MM.1S (cell line): ENCODE results near the gene NCAM2.

Source experiments
- DNase-seq: peaks from one replicate; pipeline ENCODE4 v3.0.0-alpha.2; 2015
- H2AFZ ChIP-seq: fragments of 300-600 bp; sonication (generic); 2 replicates; pipeline ENCODE4 v1.6.0; 2016; ENCODE audit warnings: antibody characterized with exemption, low read length
- H3F3A ChIP-seq: fragments of 300-600 bp; sonication (generic); 2 replicates; pipeline ENCODE4 v1.6.1; 2016; ENCODE audit warnings: mild to moderate bottlenecking, antibody characterized with exemption, low read length, moderate library complexity, mixed read lengths; ENCODE audit not compliant: insufficient read depth
- H3K27ac ChIP-seq: fragments of 300-600 bp; sonication (generic); 2 replicates; pipeline ENCODE4 v1.5.1; 2016; ENCODE audit warnings: mild to moderate bottlenecking, low read length
- H3K27me3 ChIP-seq: fragments of 300-600 bp; sonication (generic); replicated peaks from 2 replicates; pipeline ENCODE4 v1.6.0; 2016; ENCODE audit warnings: low read length; ENCODE audit not compliant: insufficient read depth
- H3K36me3 ChIP-seq: fragments of 300-600 bp; sonication (generic); replicated peaks from 2 replicates; pipeline ENCODE4 v1.6.1; 2016; ENCODE audit warnings: mild to moderate bottlenecking, low read length, mixed read lengths; ENCODE audit not compliant: insufficient read depth
- H3K4me1 ChIP-seq: fragments of 300-600 bp; sonication (generic); 2 replicates; pipeline ENCODE4 v1.6.1; 2016; ENCODE audit warnings: low read length, mixed read lengths
- H3K4me2 ChIP-seq: fragments of 300-600 bp; sonication (generic); 2 replicates; pipeline ENCODE4 v1.6.0; 2016; ENCODE audit warnings: low read depth, low read length
- H3K4me3 ChIP-seq: fragments of 300-600 bp; sonication (generic); 2 replicates; pipeline ENCODE4 v1.5.1; 2016; ENCODE audit warnings: low read length, mixed read lengths
- H3K79me2 ChIP-seq: fragments of 300-600 bp; sonication (generic); 2 replicates; pipeline ENCODE4 v1.6.1; 2016; ENCODE audit warnings: mixed run types, low read length, mixed read lengths
- H3K9ac ChIP-seq: fragments of 300-600 bp; sonication (generic); 2 replicates; pipeline ENCODE4 v1.6.1; 2016; ENCODE audit warnings: low read length, mixed read lengths
- H3K9me2 ChIP-seq: fragments of 300-600 bp; sonication (generic); replicated peaks from 2 replicates; pipeline ENCODE4 v1.6.1; 2016; ENCODE audit warnings: mild to moderate bottlenecking, low read length, mixed read lengths; ENCODE audit not compliant: insufficient read depth
- H3K9me3 ChIP-seq: fragments of 300-600 bp; sonication (generic); replicated peaks from 2 replicates; pipeline ENCODE4 v1.6.1; 2016; ENCODE audit warnings: mild to moderate bottlenecking, low read length, mixed read lengths; ENCODE audit not compliant: insufficient read depth
- H4K20me1 ChIP-seq: fragments of 300-600 bp; sonication (generic); 2 replicates; pipeline ENCODE4 v1.6.1; 2016; ENCODE audit warnings: mild to moderate bottlenecking, low read length, moderate library complexity, mixed read lengths; ENCODE audit not compliant: insufficient read depth
- CTCF ChIP-seq: fragments of 300-600 bp; sonication (generic); IDR thresholded peaks from 2 replicates; pipeline ENCODE4 v1.5.1; 2016; ENCODE audit warnings: antibody characterized with exemption, low read length, mixed read lengths
- EZH2 ChIP-seq: fragments of 300-600 bp; sonication (generic); optimal IDR thresholded peaks from 2 replicates; pipeline ENCODE3; 2017; ENCODE audit warnings: low read depth, mild to moderate bottlenecking, antibody characterized with exemption, low read length, mixed read lengths
- EZH2phosphoT487 ChIP-seq: fragments of 300-600 bp; sonication (generic); IDR thresholded peaks from 2 replicates; pipeline ENCODE4 v1.6.1; 2018; ENCODE audit warnings: antibody characterized with exemption, low read length

NCAM2 gene

DNA sequence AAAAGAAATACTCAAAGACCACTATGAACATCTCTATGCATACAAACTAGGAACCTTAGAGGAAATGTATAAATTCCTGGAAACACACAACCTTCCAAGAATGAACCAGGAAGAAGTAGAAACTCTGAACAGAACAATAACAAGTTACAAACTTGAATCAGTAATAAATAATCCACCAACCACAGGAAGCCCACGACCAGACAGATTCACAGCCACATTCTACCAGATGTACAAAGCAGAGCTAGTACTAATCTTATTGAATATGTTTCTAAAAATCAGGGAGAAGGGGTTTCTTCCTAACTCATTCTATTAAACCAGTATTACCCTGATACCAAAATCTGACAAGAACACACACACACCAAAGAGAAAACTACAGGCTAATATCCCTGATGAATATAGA, 263.8 kb downstream of the NCAM2 start:
- no peak overlapping the region for H3K9ac ChIP-seq
- no peak overlapping the region for H2AFZ ChIP-seq
- no peaks in the 10 kb centered on the region for H3K27me3 ChIP-seq
- no peak overlapping the region for H3K4me3 ChIP-seq
- no peaks in the 10 kb centered on the region for H3K79me2 ChIP-seq
- H3K4me2 ChIP-seq: no peak overlapping the region
- H3F3A ChIP-seq: no peaks in the 10 kb centered on the region
- no peak for DNase-seq
- H3K9me2 ChIP-seq: no peaks in the 10 kb centered on the region
- no peaks in the 10 kb centered on the region for H4K20me1 ChIP-seq
- H3K27ac ChIP-seq: no peak overlapping the region
- no peaks in the 10 kb centered on the region for H3K9me3 ChIP-seq
- H3K4me1 ChIP-seq: no peaks in the 10 kb centered on the region
- no peaks in the 10 kb centered on the region for H3K36me3 ChIP-seq
- no peak for TF ChIP-seq EZH2

GRCh38 chr21:21268061-21268471, 269.9 kb downstream of the NCAM2 start:
- Histone ChIP-seq H3K4me1 (no peaks in the 10 kb centered on the region), H3K79me2 (no peaks in the 10 kb centered on the region), H2AFZ (no peak overlapping the region), H3K9me2 (no peaks in the 10 kb centered on the region), H3K4me2 (no peak overlapping the region), H4K20me1 (no peaks in the 10 kb centered on the region), H3K27ac (no peak overlapping the region), H3K27me3 (no peaks in the 10 kb centered on the region), H3K36me3 (no peaks in the 10 kb centered on the region), H3K4me3 (no peak overlapping the region), H3K9ac (no peak overlapping the region), H3K9me3 (no peaks in the 10 kb centered on the region), H3F3A (no peaks in the 10 kb centered on the region)
- TF ChIP-seq EZH2phosphoT487 (no peak), CTCF (no peak)
- no peak for DNase-seq

DNA sequence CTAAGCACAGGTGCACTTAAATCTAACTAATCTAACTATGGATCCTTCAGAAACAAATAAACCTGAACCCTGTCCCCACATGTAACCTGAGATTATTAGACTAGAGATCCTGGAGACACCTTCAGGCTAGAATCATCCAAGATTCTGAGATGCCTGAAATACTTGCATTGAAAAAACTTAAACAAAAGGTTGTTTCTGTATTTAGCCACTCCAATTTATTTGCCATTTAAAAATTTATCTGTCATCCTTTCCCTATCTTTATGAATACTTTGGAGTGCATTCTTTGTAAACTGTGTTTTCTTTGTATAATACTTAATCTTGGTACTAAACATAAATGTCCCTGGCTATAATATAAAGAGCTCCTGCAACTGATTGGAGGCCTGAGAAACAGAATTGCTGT, 270.7 kb downstream of the NCAM2 start:
- no peak for TF ChIP-seq EZH2phosphoT487
- TF ChIP-seq CTCF: no peak
- TF ChIP-seq EZH2: no peak
- no peak overlapping the region for H3K4me2 ChIP-seq
- no peak for DNase-seq
- H3K9me3 ChIP-seq: no peaks in the 10 kb centered on the region
- no peaks in the 10 kb centered on the region for H3F3A ChIP-seq
- H3K27ac ChIP-seq: no peak overlapping the region
- H3K9ac ChIP-seq: no peak overlapping the region
- H2AFZ ChIP-seq: no peak overlapping the region
- H3K79me2 ChIP-seq: no peaks in the 10 kb centered on the region
- H3K4me1 ChIP-seq: no peaks in the 10 kb centered on the region
- H4K20me1 ChIP-seq: no peaks in the 10 kb centered on the region
- H3K4me3 ChIP-seq: no peak overlapping the region
- H3K27me3 ChIP-seq: no peaks in the 10 kb centered on the region
- H3K9me2 ChIP-seq: no peaks in the 10 kb centered on the region
- H3K36me3 ChIP-seq: no peaks in the 10 kb centered on the region

- Histone ChIP-seq H4K20me1 (no peaks in the 10 kb centered on the region), H3K27ac (no peak overlapping the region)
Measured at GRCh38 chr21:21279193-21279901, 281.1 kb downstream of the NCAM2 start.

More at GRCh38 chr21:21279193-21279901, 281.1 kb downstream of the NCAM2 start:
- H3K4me1 ChIP-seq: no peaks in the 10 kb centered on the region
- H3F3A ChIP-seq: no peaks in the 10 kb centered on the region
- no peak for DNase-seq
- H3K9me2 ChIP-seq: no peaks in the 10 kb centered on the region
- no peaks in the 10 kb centered on the region for H3K27me3 ChIP-seq
- no peak overlapping the region for H3K4me2 ChIP-seq
- no peak for TF ChIP-seq EZH2
- no peak for TF ChIP-seq CTCF
- TF ChIP-seq EZH2phosphoT487: no peak
- no peaks in the 10 kb centered on the region for H3K36me3 ChIP-seq
- no peak overlapping the region for H3K4me3 ChIP-seq
- H2AFZ ChIP-seq: no peak overlapping the region
- H3K9ac ChIP-seq: no peak overlapping the region
- no peaks in the 10 kb centered on the region for H3K9me3 ChIP-seq
- H3K79me2 ChIP-seq: no peaks in the 10 kb centered on the region
